Measurements from ENCODE around the gene SPRR2F. TPM values are rescaled to one million over a fixed set of nuclear protein-coding genes. Genes with fewer than 3 reads are reported as not detected.
"Not testable (repeated sequence)": the region's sequence is repeated elsewhere in the genome, so short reads cannot be mapped to it uniquely, and the experiment has no call there.

Gene SPRR2F
- total RNA-seq, 1 donor from 2014 or later = 2.5 TPM

- no peak overlapping the region for H3K27ac ChIP-seq
- TF ChIP-seq POLR2AphosphoS5 (IDR thresholded peaks at IDR 0.05; ENCODE audit: insufficient read depth in 1 of 2, low read depth in 1 of 2) (no peak), CTCF (IDR thresholded peaks at IDR 0.05) (no peak), POLR2A (IDR thresholded peaks at IDR 0.05) (no peak)
- no peaks in the 10 kb centered on the region for H3K36me3 ChIP-seq
- H3K4me3 ChIP-seq = no peak overlapping the region
- intact Hi-C loops (cut with DNase I) = no loop called here
- no peak for DNase-seq (ENCODE audit: extremely low spot score in 2 of 2)
- no peaks in the 10 kb centered on the region for H3K4me1 ChIP-seq
- no peaks in the 10 kb centered on the region for H3K9me3 ChIP-seq
- H3K27me3 ChIP-seq = no peaks in the 10 kb centered on the region
Measured at GRCh38 chr1:153140484-153140883, 27.2 kb upstream of the SPRR2F start.

GRCh38 chr1:153133743-153134142, 20.4 kb upstream of the SPRR2F start:
- H3K27me3 ChIP-seq = no peaks in the 10 kb centered on the region
- DNase-seq (ENCODE audit: extremely low spot score in 2 of 2) = no peak
- no peaks in the 10 kb centered on the region for H3K4me1 ChIP-seq
- no peak overlapping the region for H3K27ac ChIP-seq
- no peak for TF ChIP-seq CTCF (IDR thresholded peaks at IDR 0.05)
- no peak overlapping the region for H3K4me3 ChIP-seq
- H3K9me3 ChIP-seq = no peaks in the 10 kb centered on the region
- intact Hi-C loops (cut with DNase I) = no loop called here
- H3K36me3 ChIP-seq = no peaks in the 10 kb centered on the region

GRCh38 chr1:153133267-153133666, 20.0 kb upstream of the SPRR2F start:
- Histone ChIP-seq H3K36me3 (no peaks in the 10 kb centered on the region), H3K9me3 (no peaks in the 10 kb centered on the region), H3K4me3 (no peak overlapping the region), H3K27ac (no peak overlapping the region), H3K27me3 (no peaks in the 10 kb centered on the region), H3K4me1 (no peaks in the 10 kb centered on the region)
- no peak for DNase-seq (ENCODE audit: extremely low spot score in 2 of 2)
- intact Hi-C loops (cut with DNase I) = no loop called here
- no peak for TF ChIP-seq POLR2A (IDR thresholded peaks at IDR 0.05)
- no peak for TF ChIP-seq POLR2AphosphoS5 (IDR thresholded peaks at IDR 0.05; ENCODE audit: insufficient read depth in 1 of 2, low read depth in 1 of 2)
- TF ChIP-seq CTCF (IDR thresholded peaks at IDR 0.05) = no peak

- H3K36me3 ChIP-seq; H3K27ac ChIP-seq; H3K27me3 ChIP-seq; H3K9me3 ChIP-seq; DNase-seq (ENCODE audit: extremely low spot score in 2 of 2); H3K4me1 ChIP-seq; intact Hi-C loops (cut with DNase I); H3K4me3 ChIP-seq: not testable (repeated sequence)
Measured at GRCh38 chr1:153128688-153129087, 15.4 kb upstream of the SPRR2F start.

GRCh38 chr1:153127296-153127695, 14.0 kb upstream of the SPRR2F start:
- H3K4me3 ChIP-seq = no peak overlapping the region
- no peaks in the 10 kb centered on the region for H3K9me3 ChIP-seq
- H3K27ac ChIP-seq = no peak overlapping the region
- no peaks in the 10 kb centered on the region for H3K4me1 ChIP-seq
- H3K36me3 ChIP-seq = no peaks in the 10 kb centered on the region
- intact Hi-C loops (cut with DNase I) = no loop called here
- H3K27me3 ChIP-seq = no peaks in the 10 kb centered on the region
- TF ChIP-seq CTCF (IDR thresholded peaks at IDR 0.05) (no peak), POLR2A (IDR thresholded peaks at IDR 0.05) (no peak), POLR2AphosphoS5 (IDR thresholded peaks at IDR 0.05; ENCODE audit: insufficient read depth in 1 of 2, low read depth in 1 of 2) (no peak)
- no peak for DNase-seq (ENCODE audit: extremely low spot score in 2 of 2)

GRCh38 chr1:153125536-153125935, 12.2 kb upstream of the SPRR2F start:
- Histone ChIP-seq H3K36me3 (no peaks in the 10 kb centered on the region), H3K4me1 (no peaks in the 10 kb centered on the region), H3K27ac (no peak overlapping the region), H3K27me3 (no peaks in the 10 kb centered on the region), H3K4me3 (no peak overlapping the region), H3K9me3 (no peaks in the 10 kb centered on the region)
- intact Hi-C loops (cut with DNase I) = no loop called here
- no peak for TF ChIP-seq CTCF (IDR thresholded peaks at IDR 0.05)
- TF ChIP-seq POLR2AphosphoS5 (IDR thresholded peaks at IDR 0.05; ENCODE audit: insufficient read depth in 1 of 2, low read depth in 1 of 2) = no peak
- no peak for TF ChIP-seq POLR2A (IDR thresholded peaks at IDR 0.05)
- no peak for DNase-seq (ENCODE audit: extremely low spot score in 2 of 2)

- not testable (repeated sequence) for H3K27ac ChIP-seq, H3K27me3 ChIP-seq
Measured at GRCh38 chr1:153123793-153124192, 10.5 kb upstream of the SPRR2F start.

More at GRCh38 chr1:153123793-153124192, 10.5 kb upstream of the SPRR2F start:
- H3K36me3 ChIP-seq; H3K9me3 ChIP-seq; H3K4me1 ChIP-seq; DNase-seq (ENCODE audit: extremely low spot score in 2 of 2); intact Hi-C loops (cut with DNase I); H3K4me3 ChIP-seq: not testable (repeated sequence)
